Left forelimb (tissue), 1 donor: ENCODE results near the gene EFHD1.
"Not testable (repeated sequence)": the region's sequence is repeated elsewhere in the genome, so short reads cannot be mapped to it uniquely, and the experiment has no call there.

Experiments used
- DNase-seq: peaks from one replicate; pipeline ENCODE4 v3.0.0-alpha.2; 2018; ENCODE audit warnings: low spot score

Gene EFHD1

DNA sequence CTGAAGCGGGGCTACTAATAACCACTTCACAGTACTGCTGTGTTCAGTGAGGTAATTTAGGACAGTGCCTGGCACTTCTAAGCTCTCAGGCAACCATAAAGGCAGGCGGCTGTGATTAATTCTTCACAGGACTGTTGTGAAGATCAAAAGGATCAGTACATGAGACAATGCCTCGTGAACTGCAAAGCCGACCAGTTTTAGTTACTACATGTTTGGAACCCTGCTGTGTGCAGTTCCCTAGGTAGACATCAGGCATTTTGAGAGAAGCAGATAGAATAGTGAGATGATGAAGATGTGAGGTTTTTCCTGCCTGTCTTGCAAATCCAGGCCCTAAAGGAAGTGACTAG lies 19.1 kb downstream of the EFHD1 start:
- DNase-seq = no peak

DNA sequence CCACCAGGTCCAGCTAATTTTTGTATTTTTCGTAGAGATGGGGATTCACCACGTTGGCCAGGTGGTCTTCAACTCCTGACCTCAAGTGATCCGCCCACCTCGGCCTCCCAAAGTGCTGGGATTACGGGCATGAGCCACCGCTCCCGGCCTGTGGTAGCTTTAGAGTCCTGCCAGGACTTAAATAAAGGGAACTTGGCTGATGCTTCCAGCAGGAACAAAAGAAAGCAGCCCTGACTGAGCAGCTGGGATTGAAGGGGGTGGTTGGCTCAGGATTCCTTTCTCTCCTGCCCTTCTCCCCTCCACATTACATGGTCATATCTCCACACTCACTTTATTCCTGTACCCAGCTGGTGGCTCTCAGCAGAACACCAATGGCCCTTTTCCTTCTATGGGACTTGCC lies 20.0 kb downstream of the EFHD1 start:
- DNase-seq = no peak

DNA sequence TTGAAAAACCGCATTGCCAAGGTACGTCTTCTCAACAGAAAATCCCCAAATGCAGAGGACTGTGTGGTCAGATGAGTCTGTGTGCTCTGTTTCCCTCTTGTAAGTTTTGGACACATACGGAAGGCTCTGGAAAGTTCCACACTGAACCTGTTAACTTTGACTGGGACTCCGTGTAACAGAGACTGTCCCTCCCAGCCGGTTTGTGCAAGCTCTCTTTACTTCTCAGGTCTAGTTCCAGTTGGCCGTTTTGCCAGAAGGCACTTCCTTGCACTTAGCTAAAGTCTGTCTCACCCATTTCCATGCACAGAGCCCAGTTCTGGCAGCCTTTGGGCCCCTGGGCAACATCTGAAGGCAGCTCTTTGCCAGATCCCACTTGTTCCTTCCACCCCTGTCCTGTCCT lies 22.0 kb downstream of the EFHD1 start:
- DNase-seq = no peak

DNA sequence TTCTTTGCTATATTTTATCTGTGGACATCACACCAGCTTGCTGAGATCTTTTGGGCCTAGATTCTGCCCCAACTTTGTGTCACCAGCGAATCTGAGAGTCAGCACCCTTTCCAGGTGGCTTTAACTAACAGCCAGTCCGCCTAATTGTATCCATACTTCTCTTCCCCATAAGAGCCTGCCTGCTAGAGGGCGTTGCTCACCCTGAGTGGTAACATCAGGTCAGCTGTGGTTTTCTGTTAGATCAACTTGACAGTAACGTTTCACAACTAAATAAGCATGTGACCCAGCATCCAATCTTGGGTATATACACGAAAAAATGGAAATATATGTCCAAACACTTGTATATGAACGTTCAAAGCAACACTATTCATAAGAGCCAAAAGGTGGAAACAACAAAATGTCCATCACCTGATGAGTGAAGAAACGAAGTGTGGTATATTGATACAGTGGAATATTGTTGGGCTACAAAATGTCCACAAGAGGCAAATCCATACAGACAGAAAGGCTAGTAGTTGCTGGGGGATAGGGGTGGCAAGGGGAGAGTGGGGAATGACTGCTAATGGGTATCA lies 24.9 kb downstream of the EFHD1 start:
- no peak for DNase-seq

DNA sequence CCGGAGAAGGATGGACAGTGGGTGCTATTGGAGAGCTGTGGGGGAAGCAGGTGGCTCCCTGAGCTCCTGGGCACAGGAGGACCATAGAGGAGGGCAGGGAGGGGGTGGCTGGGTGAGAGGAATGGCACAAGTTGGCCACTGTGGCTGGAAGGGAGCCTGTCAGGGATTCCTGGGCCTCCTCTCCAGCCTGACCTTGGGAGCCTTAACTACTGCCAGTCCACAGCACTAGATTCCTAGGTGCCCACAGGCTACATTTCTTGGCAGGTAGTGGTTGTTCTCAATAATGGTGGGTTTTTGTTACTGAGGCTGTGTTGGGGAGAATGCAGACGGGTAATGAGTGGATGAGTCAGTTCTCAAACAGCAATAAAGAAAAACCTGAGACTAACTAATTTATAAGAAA lies 26.0 kb downstream of the EFHD1 start:
- no peak for DNase-seq

DNA sequence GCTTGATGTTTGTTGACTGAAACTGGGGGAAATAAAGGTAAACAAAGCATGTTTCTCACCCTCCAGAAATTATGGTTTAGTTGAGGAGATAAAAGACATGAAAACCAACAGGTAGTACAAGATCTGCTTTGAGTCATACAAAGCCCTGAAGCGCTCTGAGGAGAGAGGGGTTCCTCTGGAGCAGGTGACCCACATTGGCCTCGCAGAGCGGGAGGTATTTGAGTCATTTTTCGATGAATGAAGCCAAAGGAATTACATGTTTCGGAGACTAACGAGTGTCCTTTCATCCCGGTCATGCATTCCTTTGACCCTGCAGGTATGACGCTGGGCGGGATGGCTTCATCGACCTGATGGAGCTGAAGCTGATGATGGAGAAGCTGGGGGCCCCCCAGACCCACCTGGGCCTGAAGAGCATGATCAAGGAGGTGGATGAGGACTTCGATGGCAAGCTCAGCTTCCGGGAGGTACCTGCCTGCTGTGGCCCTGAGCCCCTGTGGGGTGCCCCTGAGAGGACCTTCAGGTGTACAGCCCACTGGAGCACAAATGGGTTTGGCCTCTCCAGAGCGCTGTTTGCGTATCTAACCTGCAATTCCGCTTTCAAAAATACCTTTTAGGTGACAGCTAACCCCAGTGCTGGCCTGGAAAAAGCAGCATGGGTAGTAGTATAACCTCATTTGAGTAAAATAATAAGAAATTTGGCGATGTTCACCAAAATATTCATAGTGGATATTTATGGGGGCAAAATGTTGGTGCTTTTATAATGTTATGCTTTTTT lies 29.3 kb downstream of the EFHD1 start:
- no peak for DNase-seq

DNA sequence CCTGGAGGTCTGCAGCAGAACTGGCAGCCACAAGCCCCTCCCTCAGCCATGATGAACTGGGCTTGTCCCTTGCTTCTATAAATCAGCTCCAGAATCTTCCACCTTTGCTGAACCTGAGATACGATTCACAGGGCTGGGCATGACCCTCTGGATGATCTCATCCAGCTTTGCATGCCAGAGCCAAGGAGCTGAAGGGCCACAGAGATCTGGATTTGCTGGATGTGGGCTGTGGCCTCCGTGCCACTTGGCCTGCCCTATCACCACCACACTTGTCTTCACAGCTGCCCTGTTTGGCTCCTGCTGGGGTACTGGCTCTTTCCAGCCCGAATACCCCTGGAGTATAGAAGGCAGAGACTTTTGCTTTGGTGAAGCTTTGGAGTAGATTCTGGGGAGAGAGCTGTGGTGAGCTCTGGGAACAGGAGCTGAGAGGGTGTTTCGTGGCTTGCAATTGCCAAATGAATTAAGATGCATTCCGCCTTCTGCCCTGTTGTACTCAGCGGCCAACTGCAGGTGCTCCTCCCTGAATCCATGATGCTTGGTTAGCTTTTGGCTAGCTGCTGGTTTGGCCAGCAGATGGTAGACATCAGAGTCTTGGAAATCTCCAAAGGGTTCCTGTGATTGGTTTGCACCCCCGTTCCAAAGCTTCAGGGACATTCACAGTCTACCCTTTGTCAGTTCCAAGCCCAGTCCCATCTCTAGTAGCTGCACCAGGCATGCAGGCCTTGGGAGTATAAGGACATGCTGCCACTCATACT lies 32.8 kb downstream of the EFHD1 start:
- DNase-seq = no peak

DNA sequence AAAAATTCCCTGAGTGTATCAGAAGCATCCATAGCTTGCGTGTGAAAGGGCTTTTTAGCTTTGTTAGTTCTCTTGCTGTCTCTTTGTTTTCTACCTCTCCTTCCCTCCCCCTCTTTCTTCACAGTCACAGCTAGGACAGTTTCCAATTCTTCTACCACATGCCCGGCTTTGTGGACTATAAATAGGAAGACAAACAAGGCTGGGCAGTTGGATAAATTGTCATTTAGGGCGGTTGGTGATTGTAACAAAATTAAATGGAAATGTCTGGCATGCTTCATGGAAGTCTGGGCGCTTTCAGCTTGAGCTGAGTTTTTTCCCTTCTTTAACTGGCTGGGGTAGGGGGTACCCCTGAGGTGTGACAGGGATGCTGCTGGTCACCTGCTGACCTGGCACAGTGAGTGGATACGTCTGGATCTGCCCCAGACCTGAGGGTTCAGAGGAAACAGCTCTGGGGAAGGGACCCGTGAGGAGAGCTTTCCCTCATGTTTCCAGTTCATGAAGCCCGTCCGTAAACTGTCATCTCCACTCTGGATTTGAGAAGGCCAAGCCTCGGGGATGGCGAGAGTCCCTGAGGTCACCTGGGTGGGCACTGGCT lies 34.7 kb downstream of the EFHD1 start:
- DNase-seq = no peak

DNA sequence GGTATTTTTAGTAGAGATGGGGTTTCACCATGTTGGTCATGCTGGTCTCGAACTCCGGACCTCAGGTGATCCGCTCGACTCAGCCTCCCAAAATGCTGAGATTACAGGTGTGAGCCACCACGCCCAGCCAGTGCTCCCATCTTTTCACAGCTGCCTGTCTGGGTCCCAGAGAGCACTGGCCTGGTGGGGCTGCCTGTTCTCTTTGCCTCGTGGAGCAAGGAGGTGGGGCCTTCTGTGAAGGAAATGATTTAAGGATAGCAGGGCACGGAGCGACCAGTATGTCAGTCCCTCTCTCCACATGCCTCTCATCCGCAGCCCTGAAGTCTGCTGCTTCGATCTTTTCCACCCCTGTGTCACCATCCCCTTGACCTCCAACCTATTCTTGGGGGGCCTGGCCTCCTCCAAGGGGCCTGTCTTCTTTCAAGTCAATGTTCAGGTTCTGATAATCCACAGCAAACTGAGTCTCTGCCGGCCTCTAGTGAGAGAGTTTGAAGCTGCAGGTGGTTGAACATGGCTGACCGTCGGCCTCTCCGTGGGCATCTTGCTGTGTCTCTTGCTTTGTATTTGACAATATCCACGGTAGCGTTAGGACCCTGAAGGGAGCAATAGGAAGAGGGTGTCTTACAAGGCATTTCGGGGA lies 35.5 kb downstream of the EFHD1 start:
- DNase-seq = no peak

DNA sequence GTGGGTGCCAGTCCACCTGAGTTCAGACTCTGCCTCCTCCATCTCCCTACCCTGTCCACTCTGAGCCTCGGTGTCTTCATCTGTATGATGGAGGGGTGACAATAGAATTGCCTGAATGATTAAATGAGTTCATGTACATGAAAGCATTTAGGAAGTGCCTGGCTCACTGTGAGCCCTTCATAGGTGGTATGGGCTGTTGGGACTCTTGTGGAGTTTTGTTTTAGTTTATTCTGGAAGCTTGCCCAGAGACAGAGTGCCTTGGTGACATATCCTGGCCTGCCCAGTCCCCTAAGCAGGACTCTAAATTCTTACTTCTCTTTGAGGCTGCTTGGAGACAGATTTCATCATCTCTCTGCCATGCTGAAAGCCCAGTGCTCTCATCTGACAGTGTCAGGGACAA lies 39.2 kb downstream of the EFHD1 start:
- DNase-seq = no peak

DNA sequence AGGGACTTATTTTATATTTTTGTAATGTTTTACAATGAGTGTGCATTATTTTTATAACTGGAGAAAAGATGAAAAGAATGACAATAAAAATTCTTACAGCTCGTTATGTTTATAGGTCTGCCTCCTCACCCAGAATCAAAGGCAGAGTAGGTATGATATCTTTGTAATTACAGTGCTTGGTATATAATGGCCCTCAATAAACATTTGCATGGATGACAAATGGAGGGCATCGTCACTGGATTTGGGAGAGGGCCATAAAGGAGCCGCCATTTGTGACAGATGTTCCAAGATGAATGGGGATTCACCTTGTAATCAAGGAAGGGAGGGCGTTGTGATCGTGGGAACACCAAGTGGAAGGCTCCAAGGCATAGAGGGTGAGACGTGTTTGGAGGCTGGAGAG lies 41.1 kb downstream of the EFHD1 start:
- no peak for DNase-seq

DNA sequence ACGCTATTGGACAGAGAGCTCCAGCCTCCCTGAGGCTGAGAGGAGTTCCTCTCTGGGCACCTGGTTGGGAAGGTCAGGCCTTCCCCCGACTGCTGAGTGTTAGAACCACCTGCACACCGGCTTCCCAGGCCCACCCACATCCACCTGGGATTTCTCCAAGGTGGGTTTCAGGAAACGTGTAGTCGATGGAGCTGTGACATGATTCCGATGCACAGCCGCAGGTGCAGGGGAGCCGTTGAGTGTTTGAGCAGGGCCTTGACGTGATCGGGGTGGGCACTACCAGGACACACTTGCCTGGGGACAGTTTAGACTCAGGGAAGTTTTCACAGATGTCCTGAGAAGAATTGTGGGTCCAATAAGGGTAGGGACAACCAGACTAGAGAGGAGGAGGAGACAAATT lies 42.0 kb downstream of the EFHD1 start:
- DNase-seq = no peak

DNA sequence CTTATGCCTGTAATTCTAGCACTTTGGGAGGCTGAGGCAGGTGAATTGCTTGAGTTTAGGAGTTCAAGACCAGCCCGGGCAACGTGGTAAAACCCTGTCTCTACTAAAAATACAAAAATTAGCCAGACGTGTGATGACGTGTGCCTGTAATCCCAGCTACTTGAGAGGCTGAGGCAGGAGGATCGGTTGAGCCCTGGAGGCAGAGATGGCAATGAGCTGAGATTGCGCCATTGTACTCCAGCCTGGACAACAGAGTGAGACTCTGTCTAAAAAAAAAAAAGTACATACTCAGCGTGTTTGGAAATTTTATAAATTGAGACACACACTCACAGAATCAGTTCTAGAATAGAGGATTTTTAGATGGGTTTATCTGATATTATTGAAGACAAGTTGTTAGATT lies 46.6 kb downstream of the EFHD1 start:
- no peak for DNase-seq

DNA sequence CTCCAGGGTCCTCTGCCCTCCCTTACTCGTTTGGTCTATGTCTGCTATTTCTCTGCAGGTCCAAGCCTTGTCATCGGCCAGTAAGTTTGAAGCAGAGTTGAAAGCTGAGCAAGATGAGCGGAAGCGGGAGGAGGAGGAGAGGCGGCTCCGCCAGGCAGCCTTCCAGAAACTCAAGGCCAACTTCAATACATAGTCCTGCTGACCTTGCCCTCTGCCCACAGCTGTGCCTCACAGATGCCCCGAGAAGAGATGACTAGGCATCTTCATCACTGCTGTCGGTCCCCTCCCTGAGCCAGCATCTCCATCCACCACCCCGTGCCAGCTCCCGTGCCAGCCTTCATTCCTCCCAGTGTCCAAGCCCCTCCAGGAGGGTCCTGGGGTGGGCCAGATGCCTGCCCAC lies 48.1 kb downstream of the EFHD1 start:
- no peak for DNase-seq

DNA sequence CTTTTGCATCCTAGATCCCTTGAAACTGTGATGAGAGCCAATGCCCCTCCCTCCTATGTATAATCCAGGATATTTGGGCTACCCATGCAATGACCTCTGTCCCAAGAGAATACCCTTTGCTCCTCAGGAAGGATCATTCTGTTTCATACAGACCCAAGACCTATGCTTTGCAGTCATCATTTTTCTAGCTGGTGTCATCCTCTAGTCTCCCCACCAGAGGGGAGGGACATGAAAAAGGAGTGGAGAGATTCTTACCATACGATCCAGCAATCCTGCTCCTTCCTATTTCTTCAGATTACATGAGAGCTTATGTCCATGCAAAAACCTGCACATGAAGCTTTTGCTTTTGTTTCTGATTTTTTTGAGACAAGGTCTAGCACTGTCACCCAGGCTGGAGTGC lies 50.0 kb downstream of the EFHD1 start:
- no peak for DNase-seq

DNA sequence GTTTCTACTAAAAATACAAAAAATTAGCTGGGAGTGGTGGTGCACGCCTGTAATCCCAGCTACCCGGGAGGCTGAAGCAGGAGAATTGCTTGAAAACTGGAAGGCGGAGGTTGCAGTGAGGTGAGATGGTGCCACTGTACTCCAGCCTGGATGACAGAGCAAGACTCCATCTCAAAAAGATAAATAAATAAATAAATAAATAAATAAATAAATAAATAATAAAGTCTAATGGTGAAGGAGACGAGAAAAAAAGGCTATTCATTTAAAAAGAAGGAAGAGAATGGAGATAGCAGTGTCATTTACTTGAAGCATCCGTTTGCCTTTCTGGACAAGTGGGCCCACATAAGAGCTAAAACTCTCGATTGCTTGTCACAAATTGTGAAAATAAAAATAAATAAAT lies 52.0 kb downstream of the EFHD1 start:
- not testable (repeated sequence) for DNase-seq

DNA sequence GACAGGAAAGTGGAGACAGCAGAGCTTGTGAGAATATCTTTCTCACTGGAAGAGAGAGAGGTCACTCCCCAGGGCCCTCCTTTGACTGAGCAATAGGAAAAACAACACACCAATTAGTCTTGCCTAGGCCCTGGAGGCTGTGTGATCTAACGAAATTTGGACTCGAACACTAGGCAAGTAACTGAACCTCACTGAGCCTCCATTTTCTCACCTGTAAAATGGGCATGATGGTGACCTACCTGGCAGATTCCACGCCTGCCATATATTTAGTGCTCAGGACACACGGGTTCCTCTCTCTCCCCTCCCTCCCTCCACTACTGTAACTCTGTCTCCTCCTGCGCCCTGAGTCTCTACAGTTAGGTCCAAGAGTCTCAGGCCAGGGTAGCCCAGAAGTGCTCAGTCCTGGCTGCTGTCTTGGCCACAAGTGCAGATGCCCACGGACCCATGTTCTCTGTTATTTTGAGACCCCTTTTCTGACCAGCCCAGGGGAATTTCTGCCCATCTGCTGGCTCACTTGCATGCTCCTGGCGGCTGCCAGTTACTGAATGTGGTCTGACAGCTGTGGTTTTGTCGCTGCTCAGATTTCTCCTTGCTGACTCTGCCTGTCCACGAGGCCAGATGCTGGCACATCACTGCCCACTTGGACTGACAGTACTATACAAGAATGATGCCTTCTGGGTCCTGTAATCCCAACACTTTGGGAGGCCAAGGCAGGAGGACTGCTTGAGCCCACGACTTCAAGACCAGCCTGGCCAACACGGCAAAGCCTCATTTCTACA lies 54.2 kb downstream of the EFHD1 start:
- no peak for DNase-seq

DNA sequence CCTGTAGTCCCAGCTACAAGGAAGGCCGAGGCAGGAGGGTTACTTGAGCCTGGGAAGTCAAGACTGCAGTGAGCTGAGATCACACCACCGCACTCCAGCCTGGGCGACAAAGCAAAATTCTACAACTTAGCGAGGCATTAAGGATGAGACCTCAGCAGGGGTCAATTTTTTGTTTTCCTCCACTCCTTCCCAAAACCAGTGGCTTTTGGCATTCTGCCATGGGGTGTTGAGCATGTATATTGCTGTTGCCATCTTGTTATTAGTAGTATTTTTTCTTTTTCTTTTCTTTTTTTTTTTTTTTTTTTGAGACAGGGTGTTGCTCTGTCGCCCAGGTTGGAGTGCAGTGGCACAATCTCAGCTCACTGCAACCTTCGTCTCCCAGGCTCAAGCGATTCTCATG lies 54.8 kb downstream of the EFHD1 start:
- DNase-seq = no peak

DNA sequence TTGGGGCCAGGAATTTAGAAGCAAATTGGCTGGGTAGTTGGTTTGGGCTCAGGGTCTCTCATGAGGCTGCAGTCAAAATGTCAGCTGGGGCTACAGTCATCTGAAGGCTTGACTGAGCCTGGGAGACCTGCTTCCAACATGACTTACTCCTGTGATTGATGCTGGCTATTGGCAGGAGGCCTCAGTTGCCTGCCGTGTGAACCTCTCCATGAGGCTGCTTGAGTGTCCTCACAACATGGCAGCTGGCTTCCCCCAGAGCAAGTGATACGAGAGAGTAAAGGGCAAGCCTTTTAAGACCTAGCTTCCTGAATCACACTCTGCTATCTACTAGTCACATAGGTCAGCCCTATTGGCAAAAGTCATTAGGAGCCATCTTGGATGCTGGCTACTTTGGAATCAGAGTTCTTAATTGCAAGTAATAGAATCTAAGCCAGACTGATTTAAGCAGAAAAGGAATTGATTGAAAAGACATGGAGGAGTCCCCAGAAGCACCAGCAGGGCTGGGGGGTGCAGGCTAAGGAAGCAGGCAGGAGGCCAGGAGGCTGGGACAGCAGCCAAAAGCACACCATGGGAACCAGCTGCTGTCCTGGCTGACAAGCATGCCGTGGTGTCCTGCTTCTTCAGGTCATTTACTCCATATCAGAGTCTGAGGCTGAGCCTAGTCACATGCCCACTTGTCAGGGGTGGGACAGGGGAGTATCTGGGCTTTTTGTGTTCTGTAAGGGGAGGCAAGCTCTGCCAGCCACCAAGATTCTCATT lies 55.9 kb downstream of the EFHD1 start:
- DNase-seq = no peak

DNA sequence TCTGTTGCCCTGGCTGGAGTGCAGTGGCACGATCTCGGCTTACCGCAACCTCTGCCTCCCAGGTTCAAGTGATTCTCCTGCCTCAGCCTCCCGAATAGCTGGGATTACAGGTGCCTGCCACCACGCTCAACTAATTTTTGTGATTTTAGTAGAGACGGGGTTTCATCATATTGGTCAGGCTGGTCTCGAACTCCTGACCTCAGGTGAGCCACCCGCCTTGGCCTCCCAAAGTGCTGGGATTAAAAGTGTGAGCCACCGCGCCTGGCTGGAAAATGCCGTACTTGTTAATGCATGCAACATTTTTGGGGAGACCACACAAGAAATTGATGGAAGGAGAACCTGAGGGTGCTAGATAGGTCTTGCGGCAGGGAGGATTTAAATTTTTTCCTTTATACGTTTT lies 57.7 kb downstream of the EFHD1 start:
- not testable (repeated sequence) for DNase-seq

DNA sequence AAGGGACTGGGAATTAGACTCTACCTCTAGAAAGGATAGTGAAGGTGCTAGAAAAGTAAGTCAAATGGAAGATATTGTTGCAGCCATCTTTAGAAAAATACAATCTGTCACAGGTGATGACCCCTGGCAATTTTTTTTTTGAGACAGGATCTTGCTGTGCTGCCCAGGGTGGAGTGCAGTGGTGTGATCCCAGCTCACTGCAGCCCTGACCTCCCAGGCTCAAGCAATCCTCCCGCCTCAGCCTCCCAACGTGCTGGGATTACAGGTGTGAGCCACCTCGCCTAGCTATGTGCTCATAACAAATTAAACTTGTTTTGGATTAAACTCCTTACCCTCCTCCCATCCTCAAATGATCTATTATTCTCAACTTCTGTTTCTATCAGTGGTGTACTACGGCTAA lies 59.9 kb downstream of the EFHD1 start:
- DNase-seq = no peak
